Lower leg skin (tissue), 3 donors: ENCODE results near the gene PZP.

Source experiments
- CTCF ChIP-seq, 3 donors: fragments of 450-650 bp; IDR thresholded peaks; one replicate each; pipeline ENCODE4 v1.5.1; 2016; ENCODE audit warnings: antibody characterized with exemption in 3 of 3, mild to moderate bottlenecking in 3 of 3, moderate library complexity in 2 of 3
- POLR2A ChIP-seq, 2 donors: fragments of 450-650 bp; IDR thresholded peaks; one replicate each; pipeline ENCODE4 v1.6.1; 2016 to 2017; ENCODE audit warnings: antibody characterized with exemption in 2 of 2, mild to moderate bottlenecking in 1 of 2, moderate library complexity in 1 of 2

GRCh38 chr12:9179781-9180180 lies 28.4 kb downstream of the PZP start:
- TF ChIP-seq CTCF (IDR thresholded peaks at IDR 0.05) (no peak), POLR2A (IDR thresholded peaks at IDR 0.05) (no peak)
